WTC11 (cell line): Measurements from ENCODE around the gene LIPN. TPM values are rescaled to one million over a fixed set of nuclear protein-coding genes. Genes with fewer than 3 reads are reported as not detected.

Experiments used
- ATAC-seq: fragments of 200-7000 bp; cut with Tn5 transposase; 2 replicates; pipeline ENCODE4 v1.10.0; 2021; ENCODE audit warnings: mild to moderate bottlenecking, moderate library complexity
- CTCF ChIA-PET: fragments of 300-600 bp; sonication (Branson Sonifier 250); formaldehyde crosslinking; loops from one replicate; lab custom pipeline; 2021; ENCODE audit warnings: antibody characterized with exemption; lab: Charles Lee
- POLR2A ChIA-PET: fragments of 350-600 bp; sonication (Branson Sonifier 250); formaldehyde crosslinking; loops from one replicate; lab custom pipeline; 2021; ENCODE audit warnings: antibody characterized with exemption; lab: Charles Lee
- DNase-seq: peaks from one replicate; pipeline ENCODE4 v3.0.0; 2021; ENCODE audit warnings: low spot score
- H3K27ac Mint-ChIP-seq: 2 replicates; pipeline ENCODE4 v1.8.0; 2021; ENCODE audit warnings: mixed read lengths
- H3K27me3 Mint-ChIP-seq: 2 replicates; pipeline ENCODE4 v1.8.0; 2021; ENCODE audit warnings: low read depth, mild to moderate bottlenecking, moderate library complexity, mixed read lengths
- H3K36me3 Mint-ChIP-seq: 2 replicates; pipeline ENCODE4 v1.8.0; 2021; ENCODE audit warnings: mixed read lengths
- H3K4me1 Mint-ChIP-seq: 2 replicates; pipeline ENCODE4 v1.8.0; 2022; ENCODE audit warnings: mixed read lengths
- H3K4me3 Mint-ChIP-seq: 2 replicates; pipeline ENCODE4 v1.8.0; 2021; ENCODE audit warnings: mild to moderate bottlenecking, moderate library complexity, mixed read lengths
- H3K9me3 Mint-ChIP-seq: 2 replicates; pipeline ENCODE4 v1.8.0; 2021; ENCODE audit warnings: mixed read lengths
- AFF4 ChIP-seq: sonication (generic); formaldehyde crosslinking; IDR thresholded peaks from 2 replicates; pipeline ENCODE4 v1.8.1; 2023; ENCODE audit warnings: mild to moderate bottlenecking, missing genetic modification reagents, borderline replicate concordance
- ATF2 ChIP-seq: sonication (generic); formaldehyde crosslinking; IDR thresholded peaks from 2 replicates; pipeline ENCODE4 v1.8.1; 2022; ENCODE audit warnings: low read depth, missing genetic modification reagents, borderline replicate concordance
- CREM ChIP-seq: sonication (generic); formaldehyde crosslinking; IDR thresholded peaks from 2 replicates; pipeline ENCODE4 v1.8.1; 2022; ENCODE audit warnings: mild to moderate bottlenecking, missing genetic modification reagents, moderate library complexity
- ETV6 ChIP-seq: sonication (generic); formaldehyde crosslinking; IDR thresholded peaks from 2 replicates; pipeline ENCODE4 v1.8.1; 2022; ENCODE audit warnings: mild to moderate bottlenecking, missing genetic modification reagents
- FOXJ3 ChIP-seq: sonication (generic); formaldehyde crosslinking; IDR thresholded peaks from 2 replicates; pipeline ENCODE4 v1.9.0; 2021; ENCODE audit warnings: missing genetic modification reagents, mild to moderate bottlenecking, borderline replicate concordance
- IRF2 ChIP-seq: sonication (generic); formaldehyde crosslinking; IDR thresholded peaks from 2 replicates; pipeline ENCODE4 v1.8.0; 2022; ENCODE audit warnings: low read depth, missing genetic modification reagents, borderline replicate concordance
- MLX ChIP-seq: sonication (generic); formaldehyde crosslinking; IDR thresholded peaks from 2 replicates; pipeline ENCODE4 v1.8.1; 2023; ENCODE audit warnings: mild to moderate bottlenecking, missing genetic modification reagents, moderate library complexity
- ZNF138 ChIP-seq: sonication (generic); formaldehyde crosslinking; conservative IDR thresholded peaks from 2 replicates; pipeline ENCODE4 v1.8.1; 2022; ENCODE audit warnings: mild to moderate bottlenecking, moderate library complexity, missing genetic modification reagents
- ZNF317 ChIP-seq: sonication (generic); formaldehyde crosslinking; IDR thresholded peaks from 2 replicates; pipeline ENCODE4 v1.8.1; 2023; ENCODE audit warnings: low read depth, mild to moderate bottlenecking, moderate library complexity, missing genetic modification reagents, borderline replicate concordance
- ZNF423 ChIP-seq: fragments of 250-450 bp; sonication (Bioruptor Pico); IDR thresholded peaks from 2 replicates; pipeline ENCODE4 v2.1.2; 2022; ENCODE audit warnings: mild to moderate bottlenecking, moderate library complexity
- ZNF425 ChIP-seq: fragments of 250-450 bp; sonication (Bioruptor Pico); conservative IDR thresholded peaks from 2 replicates; pipeline ENCODE4 v1.9.0; 2021; ENCODE audit warnings: mild to moderate bottlenecking
- total RNA-seq: library from RNA; stranded (reverse); gene quantifications from 3 replicates; pipeline ENCODE4 v1.2.3, GENCODE V29; 2021
- TF ChIP-seq, protein P1 (sequence below): sonication (generic); formaldehyde crosslinking; IDR thresholded peaks from 2 replicates; pipeline ENCODE4 v1.8.0; 2022; ENCODE audit warnings: mild to moderate bottlenecking, missing genetic modification reagents
- TF ChIP-seq, protein P2 (sequence below): fragments of 250-450 bp; sonication (Bioruptor Pico); IDR thresholded peaks from 2 replicates; pipeline ENCODE4 v2.1.2; 2022; ENCODE audit warnings: mild to moderate bottlenecking, moderate library complexity

LIPN gene
- total RNA-seq, 1 experiment from 2014 or later = not detected

DNA sequence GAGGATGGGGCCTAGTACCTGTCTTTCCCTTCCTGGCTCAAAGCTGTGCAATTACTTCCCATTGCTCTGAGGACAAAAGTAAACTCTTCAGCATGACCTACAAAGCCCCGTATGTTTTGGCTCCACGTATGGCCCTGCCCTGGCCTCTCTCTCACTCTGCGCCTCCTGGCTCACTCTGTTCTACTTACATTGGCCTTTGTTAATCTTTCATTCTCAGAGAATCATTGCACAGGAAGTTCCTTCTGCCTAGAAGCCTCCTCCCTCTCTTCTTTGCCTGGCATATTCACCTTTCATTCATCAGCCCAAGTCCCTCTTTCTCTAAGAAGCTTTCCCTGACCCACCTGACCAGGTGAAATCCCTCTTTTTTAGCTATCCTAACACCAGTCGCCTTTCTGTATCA lies 66.6 kb downstream of the LIPN start (continued):
- TF ChIP-seq, protein P1, sequence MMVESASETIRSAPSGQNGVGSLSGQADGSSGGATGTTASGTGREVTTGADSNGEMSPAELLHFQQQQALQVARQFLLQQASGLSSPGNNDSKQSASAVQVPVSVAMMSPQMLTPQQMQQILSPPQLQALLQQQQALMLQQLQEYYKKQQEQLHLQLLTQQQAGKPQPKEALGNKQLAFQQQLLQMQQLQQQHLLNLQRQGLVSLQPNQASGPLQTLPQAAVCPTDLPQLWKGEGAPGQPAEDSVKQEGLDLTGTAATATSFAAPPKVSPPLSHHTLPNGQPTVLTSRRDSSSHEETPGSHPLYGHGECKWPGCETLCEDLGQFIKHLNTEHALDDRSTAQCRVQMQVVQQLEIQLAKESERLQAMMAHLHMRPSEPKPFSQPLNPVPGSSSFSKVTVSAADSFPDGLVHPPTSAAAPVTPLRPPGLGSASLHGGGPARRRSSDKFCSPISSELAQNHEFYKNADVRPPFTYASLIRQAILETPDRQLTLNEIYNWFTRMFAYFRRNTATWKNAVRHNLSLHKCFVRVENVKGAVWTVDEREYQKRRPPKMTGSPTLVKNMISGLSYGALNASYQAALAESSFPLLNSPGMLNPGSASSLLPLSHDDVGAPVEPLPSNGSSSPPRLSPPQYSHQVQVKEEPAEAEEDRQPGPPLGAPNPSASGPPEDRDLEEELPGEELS (CRISPR knock-in tag) = no peak
- TF ChIP-seq MLX (CRISPR knock-in tag) (no peak), ZNF423 (no peak), ETV6 (CRISPR knock-in tag) (no peak), ATF2 (CRISPR knock-in tag) (no peak), CREM (no peak), ZNF138 (CRISPR knock-in tag) (no peak)
- TF ChIP-seq, protein P2, sequence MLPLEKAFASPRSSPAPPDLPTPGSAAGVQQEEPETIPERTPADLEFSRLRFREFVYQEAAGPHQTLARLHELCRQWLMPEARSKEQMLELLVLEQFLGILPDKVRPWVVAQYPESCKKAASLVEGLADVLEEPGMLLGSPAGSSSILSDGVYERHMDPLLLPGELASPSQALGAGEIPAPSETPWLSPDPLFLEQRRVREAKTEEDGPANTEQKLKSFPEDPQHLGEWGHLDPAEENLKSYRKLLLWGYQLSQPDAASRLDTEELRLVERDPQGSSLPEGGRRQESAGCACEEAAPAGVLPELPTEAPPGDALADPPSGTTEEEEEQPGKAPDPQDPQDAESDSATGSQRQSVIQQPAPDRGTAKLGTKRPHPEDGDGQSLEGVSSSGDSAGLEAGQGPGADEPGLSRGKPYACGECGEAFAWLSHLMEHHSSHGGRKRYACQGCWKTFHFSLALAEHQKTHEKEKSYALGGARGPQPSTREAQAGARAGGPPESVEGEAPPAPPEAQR (CRISPR knock-in tag) = no peak

- H3K9me3 Mint-ChIP-seq = no peaks in the 10 kb centered on the region
- TF ChIP-seq AFF4 (CRISPR knock-in tag) (no peak), ZNF425 (CRISPR knock-in tag) (no peak), IRF2 (CRISPR knock-in tag) (no peak)
- ChIA-PET CTCF (interaction anchor here (1.8 to 4.2 kb wide), 2 partner anchors 99 to 107 kb away, joined by 4 to 25 read pairs; no protein-coding TSS in a partner anchor), POLR2A (no interaction called here)
- ATAC-seq (no peak), DNase-seq (no peak)
- H3K36me3 Mint-ChIP-seq = no peaks in the 10 kb centered on the region
- H3K27me3 Mint-ChIP-seq = no peaks in the 10 kb centered on the region
- H3K4me3 Mint-ChIP-seq = no peak overlapping the region
- H3K27ac Mint-ChIP-seq = no peak overlapping the region
- no peaks in the 10 kb centered on the region for H3K4me1 Mint-ChIP-seq
Observed at GRCh38 chr10:88827671-88828070, 67.9 kb downstream of the LIPN start.

DNA sequence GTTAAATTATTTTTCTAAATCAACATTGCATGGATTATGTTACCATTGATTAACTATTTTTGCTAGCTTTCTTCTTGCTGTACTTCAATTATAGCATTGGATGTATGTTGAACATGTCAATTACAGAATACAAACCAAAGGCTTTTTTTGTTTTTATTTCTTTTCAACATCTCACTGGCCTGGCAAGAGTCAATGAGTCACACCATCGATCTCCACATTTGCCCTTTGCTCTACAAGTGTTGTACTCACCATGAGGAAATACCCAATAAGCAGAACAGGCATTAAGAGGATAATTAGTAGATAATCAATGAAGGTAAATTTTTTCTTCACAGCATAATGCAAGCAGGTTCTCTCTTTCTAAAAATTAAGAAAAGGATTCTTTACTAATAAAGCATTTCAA lies 68.5 kb downstream of the LIPN start:
- H3K4me3 Mint-ChIP-seq = no peak overlapping the region
- DNase-seq = no peak
- no peaks in the 10 kb centered on the region for H3K27me3 Mint-ChIP-seq
- H3K4me1 Mint-ChIP-seq = no peaks in the 10 kb centered on the region
- no peak overlapping the region for H3K27ac Mint-ChIP-seq
- ChIA-PET POLR2A (no interaction called here), CTCF (interaction anchor here (1.8 to 4.2 kb wide), 2 partner anchors 100 to 106 kb away, joined by 4 to 25 read pairs; no protein-coding TSS in a partner anchor)
- no peaks in the 10 kb centered on the region for H3K9me3 Mint-ChIP-seq
- H3K36me3 Mint-ChIP-seq = no peaks in the 10 kb centered on the region
- TF ChIP-seq ZNF317 = no peak
- no peak for TF ChIP-seq FOXJ3 (CRISPR knock-in tag)
- ATAC-seq = no peak
